Left lung (tissue), 10 donors: ENCODE measurements around the gene MEIS3. TPM values are rescaled to one million over a fixed set of nuclear protein-coding genes. Genes with fewer than 3 reads are reported as not detected.

Experiments
- ATAC-seq: fragments of 200-7000 bp; cut with Tn5 transposase; one replicate; pipeline ENCODE4 v1.9.1; 2020; ENCODE audit warnings: moderate library complexity
- DNase-seq, 4 donors: peaks; one replicate each; pipeline ENCODE4 v3.0.0-alpha.2; 2013 to 2020
- H3K27ac ChIP-seq, 2 donors: fragments of 200-600 bp; sonication (generic) in 1 of 2; one replicate each; pipeline versions ENCODE4 v1.5.0 to v1.8.0; 2020 to 2021
- H3K27me3 ChIP-seq, 2 donors: fragments of 200-600 bp; sonication (generic) in 1 of 2; one replicate each; pipeline versions ENCODE4 v1.5.0 to v1.8.0; 2020 to 2021
- H3K36me3 ChIP-seq, 2 donors: fragments of 200-600 bp; sonication (generic) in 1 of 2; one replicate each; pipeline versions ENCODE4 v1.5.0 to v1.8.0; 2020 to 2021
- H3K4me1 ChIP-seq, 2 donors: fragments of 200-600 bp; one replicate each; pipeline ENCODE4 v1.8.0; 2021
- H3K4me3 ChIP-seq, 2 donors: fragments of 200-600 bp; sonication (generic) in 1 of 2; one replicate each; pipeline versions ENCODE4 v1.5.0 to v1.8.0; 2020 to 2021; ENCODE audit warnings: mild to moderate bottlenecking in 1 of 2
- H3K9me3 ChIP-seq, 2 donors: fragments of 200-600 bp; sonication (generic) in 1 of 2; one replicate each; pipeline versions ENCODE4 v1.5.0 to v1.8.0; 2020 to 2021
- CTCF ChIP-seq, 2 donors: fragments of 200-600 bp; sonication (generic) in 1 of 2; IDR thresholded peaks; one replicate each; pipeline versions ENCODE4 v1.5.0 to v1.8.0; 2021; ENCODE audit warnings: antibody characterized with exemption in 2 of 2
- intact Hi-C, 2 donors: fragments of 100-400 bp; cut with DNase I; formaldehyde crosslinking; loops; one replicate each; pipeline versions ENCODE4 v1.11.2 to v1.14.2; 2022
- polyA plus RNA-seq, 6 donors: library from polyadenylated mRNA; unstranded; fragments of 120-200 nt; gene quantifications; one replicate each; pipeline ENCODE4 v1.2.1, GENCODE V29; 2013; ENCODE audit not compliant: insufficient read length in 6 of 6
- total RNA-seq, 2 donors: library from RNA; stranded (reverse); fragmentation: NEBNext Ultra II Directional; extraction: Animal tissue kit (Norgen Biotek cat#: 25700); gene quantifications; one replicate each; pipeline ENCODE4 v1.2.1, GENCODE V29; 2021
- donor health status: DM: no; HTN: yes; CAD: no.
- donor health status: DM: no; HTN: no; CAD: no.

The MEIS3 gene
- total and polyA plus RNA-seq, 8 donors, result 6.7 to 30.2 (median 23.8) TPM

DNA sequence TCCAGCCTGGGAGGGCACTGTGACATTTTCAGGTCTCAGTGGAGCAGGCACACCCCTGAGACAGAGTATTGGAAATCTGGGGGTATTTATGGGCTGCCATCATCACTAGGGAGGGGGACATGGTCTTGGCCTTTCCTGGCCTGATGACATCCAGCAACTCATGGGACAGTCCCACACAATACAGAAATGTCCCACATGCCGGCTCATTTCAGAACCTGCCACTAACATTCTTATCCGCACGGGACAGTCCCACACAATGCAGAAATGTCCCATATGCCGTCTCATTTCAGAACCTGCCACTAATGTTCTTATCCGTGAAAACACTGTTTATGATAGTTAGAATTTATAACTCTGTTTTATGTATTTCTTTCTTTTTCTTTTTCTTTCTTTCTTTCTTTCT lies 42.5 kb upstream of the MEIS3 start:
- H3K4me1 ChIP-seq, result no peaks in the 10 kb centered on the region
- ATAC-seq, result no peak
- intact Hi-C loops, result no loop called here

GRCh38 chr19:47459477-47459876 lies 40.1 kb upstream of the MEIS3 start:
- TF ChIP-seq CTCF (IDR thresholded peaks at IDR 0.05), result no peak
- Histone ChIP-seq H3K9me3 (peaks cover 0 to 6% of the 10 kb centered on the region in 2 donors), H3K27ac (no peak overlapping the region), H3K36me3 (no peaks in the 10 kb centered on the region), H3K27me3 (peaks cover 39 to 86% of the 10 kb centered on the region in 2 donors), H3K4me1 (no peaks in the 10 kb centered on the region), H3K4me3 (no peak overlapping the region)
- DNase-seq, result no peak
- no peak for ATAC-seq
- intact Hi-C loops, result no loop called here

More for the DNA sequence above, 42.5 kb upstream of the MEIS3 start:
- no peak for DNase-seq
- Histone ChIP-seq H3K36me3 (no peaks in the 10 kb centered on the region), H3K4me3 (no peak overlapping the region), H3K27ac (no peak overlapping the region), H3K27me3 (peaks cover 29 to 85% of the 10 kb centered on the region in 2 donors), H3K9me3 (no peaks in the 10 kb centered on the region)
- TF ChIP-seq CTCF (IDR thresholded peaks at IDR 0.05), result no peak

DNA sequence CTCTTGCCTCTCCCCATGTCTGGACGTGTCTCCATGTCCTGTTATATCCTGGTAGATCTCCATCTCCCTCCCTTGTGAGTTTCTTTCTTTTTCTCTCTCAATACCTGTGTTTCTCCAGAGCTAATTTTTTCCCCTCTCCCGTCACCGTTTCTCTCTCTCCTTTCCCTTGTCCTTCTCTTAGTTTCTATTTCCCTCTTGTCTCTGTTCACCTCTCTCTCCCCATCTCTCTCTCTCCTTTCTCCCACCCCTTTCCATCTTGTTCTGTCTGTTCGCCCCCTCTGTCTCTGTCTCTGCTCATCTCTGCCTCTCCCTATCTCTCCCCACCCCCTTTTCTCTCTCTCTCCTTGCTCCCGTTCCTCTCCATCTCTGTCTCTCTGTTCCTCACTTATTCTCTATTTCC lies 39.3 kb upstream of the MEIS3 start:
- no peak for DNase-seq
- no peak for TF ChIP-seq CTCF (IDR thresholded peaks at IDR 0.05)
- Histone ChIP-seq H3K4me1 (no peaks in the 10 kb centered on the region), H3K4me3 (no peak overlapping the region), H3K27me3 (peaks cover 39 to 90% of the 10 kb centered on the region in 2 donors), H3K27ac (no peak overlapping the region), H3K9me3 (peaks cover 0 to 6% of the 10 kb centered on the region in 2 donors), H3K36me3 (no peaks in the 10 kb centered on the region)
- ATAC-seq, result no peak
- intact Hi-C loops, result no loop called here

DNA sequence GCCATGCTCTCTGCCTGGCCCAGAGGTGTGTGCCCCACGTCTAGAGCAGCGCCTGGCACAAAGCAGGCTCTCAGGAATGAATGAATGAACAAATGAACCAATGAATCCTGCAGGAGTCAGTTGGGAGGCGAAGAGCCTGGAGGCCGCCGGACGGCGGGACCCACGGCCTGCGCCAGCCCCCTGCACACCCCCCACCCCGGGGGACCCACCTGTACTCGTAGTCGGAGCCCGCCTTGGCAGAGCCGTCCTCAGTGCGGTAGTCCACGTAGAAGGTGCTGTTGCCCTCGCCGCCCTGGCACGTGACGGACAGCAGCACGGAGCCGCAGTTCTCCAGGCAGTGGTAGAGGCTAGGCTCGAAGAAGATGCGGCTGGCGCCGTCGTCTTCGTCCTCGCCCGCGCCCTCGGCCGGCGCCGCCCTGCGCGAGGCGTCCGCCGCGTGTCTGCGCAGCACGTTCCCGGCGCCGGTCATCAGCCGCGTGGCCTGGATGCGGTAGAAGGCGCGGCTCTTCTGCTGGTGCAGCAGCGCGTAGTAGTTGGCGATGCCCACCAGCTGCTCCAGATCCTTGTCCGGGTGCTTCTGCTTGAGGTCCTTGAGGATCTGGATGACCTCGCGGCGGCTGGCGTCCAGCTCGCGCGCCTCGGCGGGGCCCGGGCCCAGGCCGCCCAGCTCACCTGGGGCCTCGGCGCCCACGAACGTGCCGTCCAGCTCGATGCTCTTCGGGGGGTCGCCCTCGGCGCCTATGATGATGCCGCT lies 37.6 kb upstream of the MEIS3 start:
- peaks cover 39 to 91% of the 10 kb centered on the region in 2 donors for H3K27me3 ChIP-seq
- H3K36me3 ChIP-seq, result no peaks in the 10 kb centered on the region
- no peaks in the 10 kb centered on the region for H3K4me1 ChIP-seq
- DNase-seq (peak in 1 of 4 donors; percentile 67), ATAC-seq (no peak)
- intact Hi-C loops, result no loop called here
- no peak for TF ChIP-seq CTCF (IDR thresholded peaks at IDR 0.05)
- H3K4me3 ChIP-seq, result no peak overlapping the region
- H3K9me3 ChIP-seq, result peaks cover 0 to 6% of the 10 kb centered on the region in 2 donors
- H3K27ac ChIP-seq, result no peak overlapping the region

DNA sequence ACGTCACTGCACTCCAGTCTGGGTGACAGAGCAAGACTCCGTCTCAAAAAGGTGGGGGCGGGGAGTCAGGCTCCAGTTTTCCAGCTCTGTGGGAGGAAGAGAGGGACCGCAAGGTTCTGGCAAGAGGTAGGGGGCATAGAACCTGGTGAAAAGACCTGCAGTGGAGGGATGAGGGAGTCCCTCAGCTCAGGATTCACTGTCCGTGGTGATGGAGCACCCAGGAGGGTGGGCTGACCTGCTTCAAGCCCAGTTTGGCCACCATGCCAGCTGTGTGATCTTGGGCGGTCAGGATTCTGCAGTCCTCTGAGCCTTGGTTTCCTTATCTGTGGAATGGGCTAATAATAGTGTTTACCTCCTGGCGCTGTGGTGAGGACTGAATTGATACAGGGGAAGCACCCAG lies 31.2 kb upstream of the MEIS3 start:
- no peak overlapping the region for H3K27ac ChIP-seq
- DNase-seq, result no peak
- H3K27me3 ChIP-seq, result peaks cover 26 to 91% of the 10 kb centered on the region in 2 donors
- H3K4me3 ChIP-seq, result no peak overlapping the region
- TF ChIP-seq CTCF (IDR thresholded peaks at IDR 0.05), result no peak
- intact Hi-C loops, result no loop called here
- ATAC-seq, result no peak
- peaks cover 3 to 23% of the 10 kb centered on the region in 2 donors for H3K4me1 ChIP-seq
- H3K9me3 ChIP-seq, result peaks cover 0 to 4% of the 10 kb centered on the region in 2 donors
- H3K36me3 ChIP-seq, result no peaks in the 10 kb centered on the region
